Stimulated activated naive CD8-positive, alpha-beta T cell treated with anti-CD3 and anti-CD28 coated beads, Interleukin-15, amount 100 ng/mL, for 72 hours (primary cell): ENCODE measurements around the gene CLEC4D.
A peak's percentile ranks its signal among the peaks of the same experiment; 100 is the strongest.
"Not testable (repeated sequence)": the region's sequence is repeated elsewhere in the genome, so short reads cannot be mapped to it uniquely, and the experiment has no call there.

Source experiments
- ATAC-seq: fragments of 150-1000 bp; cut with Tn5 transposase; 2 replicates; pipeline ENCODE4 v1.10.0; 2021; ENCODE audit warnings: mild to moderate bottlenecking, moderate library complexity
- DNase-seq, 2 donors: peaks; one replicate each; pipeline ENCODE4 v3.0.0; 2021 to 2022
- H3K27ac Mint-ChIP-seq, 2 donors: one replicate each; pipeline ENCODE4 v1.8.0; 2022; ENCODE audit warnings: mild to moderate bottlenecking in 2 of 2, mixed read lengths in 2 of 2, moderate library complexity in 2 of 2
- H3K27me3 Mint-ChIP-seq: one replicate; pipeline ENCODE4 v1.8.0; 2022; ENCODE audit warnings: mixed read lengths
- H3K4me1 Mint-ChIP-seq: one replicate; pipeline ENCODE4 v1.8.0; 2022; ENCODE audit warnings: mild to moderate bottlenecking, mixed read lengths
- H3K4me3 Mint-ChIP-seq, 2 donors: one replicate each; pipeline ENCODE4 v1.8.0; 2022; ENCODE audit warnings: mild to moderate bottlenecking in 2 of 2, mixed read lengths in 2 of 2, moderate library complexity in 1 of 2
- H3K9me3 Mint-ChIP-seq, 2 donors: one replicate each; pipeline ENCODE4 v1.8.0; 2022; ENCODE audit warnings: mixed read lengths in 2 of 2

The CLEC4D gene

GRCh38 chr12:8513256-8513655, at the start of gene CLEC4D:
CLEC4D (plus strand) TSS chr12:8513503; CDS start chr12:8513733, 230 bp downstream.
- H3K27me3 Mint-ChIP-seq, result peaks cover 33% of the 10 kb centered on the region
- no peak for ATAC-seq
- H3K9me3 Mint-ChIP-seq, result no peaks in the 10 kb centered on the region
- H3K4me1 Mint-ChIP-seq, result peaks cover 6% of the 10 kb centered on the region
- H3K27ac Mint-ChIP-seq, result no peak within 1 kb of the TSS
- no peak for DNase-seq
- H3K4me3 Mint-ChIP-seq, result no peak within 1 kb of the TSS

- Mint-ChIP-seq H3K9me3 (peaks cover 0 to 6% of the 10 kb centered on the region in 2 donors), H3K27me3 (peaks cover 20% of the 10 kb centered on the region), H3K4me3 (no peak overlapping the region), H3K27ac (no peak overlapping the region), H3K4me1 (no peaks in the 10 kb centered on the region)
- DNase-seq (no peak), ATAC-seq (no peak)
Observed at GRCh38 chr12:8465301-8465996, 47.9 kb upstream of the CLEC4D start.

GRCh38 chr12:8466241-8466640, 47.1 kb upstream of the CLEC4D start:
- H3K4me1 Mint-ChIP-seq, result no peaks in the 10 kb centered on the region
- H3K4me3 Mint-ChIP-seq, result no peak overlapping the region
- DNase-seq, result no peak
- no peak for ATAC-seq
- peaks cover 28% of the 10 kb centered on the region for H3K27me3 Mint-ChIP-seq
- peaks cover 0 to 6% of the 10 kb centered on the region in 2 donors for H3K9me3 Mint-ChIP-seq
- no peak overlapping the region for H3K27ac Mint-ChIP-seq

- Mint-ChIP-seq H3K9me3 (peaks cover 0 to 6% of the 10 kb centered on the region in 2 donors), H3K4me3 (no peak overlapping the region), H3K27me3 (peaks cover 40% of the 10 kb centered on the region), H3K4me1 (no peaks in the 10 kb centered on the region), H3K27ac (no peak overlapping the region)
- ATAC-seq, result no peak
- DNase-seq, result no peak
Observed at GRCh38 chr12:8471090-8471489, 42.2 kb upstream of the CLEC4D start.

- no peak overlapping the region for H3K27ac Mint-ChIP-seq
Observed at GRCh38 chr12:8475508-8476203, 37.6 kb upstream of the CLEC4D start.

GRCh38 chr12:8482571-8483061, 30.7 kb upstream of the CLEC4D start:
- peak overlapping the region in 1 of 2 donors; percentile 1 for H3K27ac Mint-ChIP-seq
- no peak overlapping the region for H3K4me3 Mint-ChIP-seq
- DNase-seq (no peak), ATAC-seq (peak; percentile 7)
- peaks cover 18% of the 10 kb centered on the region for H3K27me3 Mint-ChIP-seq
- H3K4me1 Mint-ChIP-seq, result peaks cover 17% of the 10 kb centered on the region
- H3K9me3 Mint-ChIP-seq, result peaks cover 0 to 4% of the 10 kb centered on the region in 2 donors

More at GRCh38 chr12:8475508-8476203, 37.6 kb upstream of the CLEC4D start:
- DNase-seq, result no peak
- Mint-ChIP-seq H3K4me1 (no peaks in the 10 kb centered on the region), H3K27me3 (peaks cover 28% of the 10 kb centered on the region), H3K4me3 (no peak overlapping the region), H3K9me3 (no peaks in the 10 kb centered on the region)
- ATAC-seq, result no peak

- H3K4me1 Mint-ChIP-seq, result peaks cover 17% of the 10 kb centered on the region
- peak overlapping the region; percentile 1 to 40 for H3K27ac Mint-ChIP-seq
- H3K9me3 Mint-ChIP-seq, result peaks cover 2 to 4% of the 10 kb centered on the region in 2 donors
- H3K27me3 Mint-ChIP-seq, result peaks cover 14% of the 10 kb centered on the region
- DNase-seq (peak in 1 of 2 donors; percentile 28), ATAC-seq (peak; percentile 96)
- no peak overlapping the region for H3K4me3 Mint-ChIP-seq
Observed at GRCh38 chr12:8483079-8483478, 30.2 kb upstream of the CLEC4D start.

GRCh38 chr12:8491646-8492530, 21.4 kb upstream of the CLEC4D start:
- Mint-ChIP-seq H3K27ac (peak overlapping the region; percentile 17 to 75), H3K4me3 (peak overlapping the region; percentile 63 to 66), H3K4me1 (peaks cover 44% of the 10 kb centered on the region), H3K9me3 (peaks cover 0 to 9% of the 10 kb centered on the region in 2 donors), H3K27me3 (peaks cover 30% of the 10 kb centered on the region)
- ATAC-seq, result peak; percentile 52
- DNase-seq, result no peak

GRCh38 chr12:8493084-8493483, 20.2 kb upstream of the CLEC4D start:
- peak overlapping the region in 1 of 2 donors; percentile 67 for H3K27ac Mint-ChIP-seq
- H3K4me1 Mint-ChIP-seq, result peaks cover 44% of the 10 kb centered on the region
- peak overlapping the region; percentile 63 to 66 for H3K4me3 Mint-ChIP-seq
- H3K27me3 Mint-ChIP-seq, result peaks cover 30% of the 10 kb centered on the region
- ATAC-seq (peak; percentile 99), DNase-seq (peak; percentile 55 to 79)
- peaks cover 0 to 7% of the 10 kb centered on the region in 2 donors for H3K9me3 Mint-ChIP-seq

GRCh38 chr12:8495671-8496070, 17.6 kb upstream of the CLEC4D start:
- Mint-ChIP-seq H3K4me1 (peaks cover 44% of the 10 kb centered on the region), H3K27me3 (peaks cover 22% of the 10 kb centered on the region), H3K4me3 (peak overlapping the region in 1 of 2 donors; percentile 3)
- DNase-seq, ATAC-seq, H3K27ac Mint-ChIP-seq, H3K9me3 Mint-ChIP-seq: not testable (repeated sequence)

- Mint-ChIP-seq H3K4me1 (peaks cover 44% of the 10 kb centered on the region), H3K27ac (peak overlapping the region in 1 of 2 donors; percentile 71), H3K27me3 (peaks cover 22% of the 10 kb centered on the region)
- H3K4me3 Mint-ChIP-seq, DNase-seq, H3K9me3 Mint-ChIP-seq, ATAC-seq: not testable (repeated sequence)
Observed at GRCh38 chr12:8496074-8496473, 17.2 kb upstream of the CLEC4D start.

GRCh38 chr12:8499616-8500015, 13.7 kb upstream of the CLEC4D start:
- Mint-ChIP-seq H3K27ac (no peak overlapping the region), H3K9me3 (no peaks in the 10 kb centered on the region)
- no peak for DNase-seq

GRCh38 chr12:8501720-8502119, 11.6 kb upstream of the CLEC4D start:
- H3K4me3 Mint-ChIP-seq, result no peak overlapping the region
- ATAC-seq (no peak), DNase-seq (no peak)
- no peak overlapping the region for H3K27ac Mint-ChIP-seq
- peaks cover 9% of the 10 kb centered on the region for H3K27me3 Mint-ChIP-seq
- peaks cover 7% of the 10 kb centered on the region for H3K4me1 Mint-ChIP-seq
- H3K9me3 Mint-ChIP-seq, result no peaks in the 10 kb centered on the region

More at GRCh38 chr12:8499616-8500015, 13.7 kb upstream of the CLEC4D start:
- peaks cover 22% of the 10 kb centered on the region for H3K27me3 Mint-ChIP-seq
- no peak overlapping the region for H3K4me3 Mint-ChIP-seq
- peaks cover 17% of the 10 kb centered on the region for H3K4me1 Mint-ChIP-seq
- no peak for ATAC-seq

GRCh38 chr12:8504351-8504750, 9.0 kb upstream of the CLEC4D start:
- Mint-ChIP-seq H3K9me3 (no peaks in the 10 kb centered on the region), H3K27ac (no peak overlapping the region), H3K27me3 (peaks cover 9% of the 10 kb centered on the region), H3K4me1 (peaks cover 13% of the 10 kb centered on the region), H3K4me3 (no peak overlapping the region)
- DNase-seq (no peak), ATAC-seq (no peak)

GRCh38 chr12:8507596-8507995, 5.7 kb upstream of the CLEC4D start:
- ATAC-seq, result no peak
- Mint-ChIP-seq H3K4me3 (no peak overlapping the region), H3K9me3 (no peaks in the 10 kb centered on the region), H3K27ac (no peak overlapping the region), H3K4me1 (peaks cover 6% of the 10 kb centered on the region), H3K27me3 (peaks cover 8% of the 10 kb centered on the region)
- no peak for DNase-seq
